Measurements from ENCODE around the gene ACADS.

DNA sequence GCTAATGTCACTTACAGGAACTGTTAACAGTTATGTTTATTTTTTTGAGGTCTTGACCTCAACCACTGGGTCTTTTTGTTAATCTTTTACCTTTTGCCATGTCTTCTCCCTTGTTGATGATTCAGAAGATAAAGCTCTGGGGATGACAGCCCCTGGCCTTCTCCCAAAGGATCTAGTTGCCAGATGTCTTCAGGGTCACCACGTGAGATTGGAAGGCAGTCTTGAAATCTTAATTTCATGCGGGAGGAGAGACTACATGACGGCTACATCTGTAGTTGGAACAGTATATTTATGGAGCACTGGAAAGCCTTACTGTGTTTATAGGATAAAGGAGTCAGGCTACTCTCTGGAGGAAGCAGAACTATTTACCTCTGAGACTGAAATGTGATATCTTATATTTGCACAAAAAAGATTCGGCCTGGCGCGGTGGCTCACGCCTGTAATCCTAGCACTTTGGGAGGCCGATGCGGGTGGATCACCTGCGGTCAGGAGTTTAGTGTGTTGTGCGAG, 33.0 kb upstream of the ACADS start:
- TF ChIP-seq, protein P1, sequence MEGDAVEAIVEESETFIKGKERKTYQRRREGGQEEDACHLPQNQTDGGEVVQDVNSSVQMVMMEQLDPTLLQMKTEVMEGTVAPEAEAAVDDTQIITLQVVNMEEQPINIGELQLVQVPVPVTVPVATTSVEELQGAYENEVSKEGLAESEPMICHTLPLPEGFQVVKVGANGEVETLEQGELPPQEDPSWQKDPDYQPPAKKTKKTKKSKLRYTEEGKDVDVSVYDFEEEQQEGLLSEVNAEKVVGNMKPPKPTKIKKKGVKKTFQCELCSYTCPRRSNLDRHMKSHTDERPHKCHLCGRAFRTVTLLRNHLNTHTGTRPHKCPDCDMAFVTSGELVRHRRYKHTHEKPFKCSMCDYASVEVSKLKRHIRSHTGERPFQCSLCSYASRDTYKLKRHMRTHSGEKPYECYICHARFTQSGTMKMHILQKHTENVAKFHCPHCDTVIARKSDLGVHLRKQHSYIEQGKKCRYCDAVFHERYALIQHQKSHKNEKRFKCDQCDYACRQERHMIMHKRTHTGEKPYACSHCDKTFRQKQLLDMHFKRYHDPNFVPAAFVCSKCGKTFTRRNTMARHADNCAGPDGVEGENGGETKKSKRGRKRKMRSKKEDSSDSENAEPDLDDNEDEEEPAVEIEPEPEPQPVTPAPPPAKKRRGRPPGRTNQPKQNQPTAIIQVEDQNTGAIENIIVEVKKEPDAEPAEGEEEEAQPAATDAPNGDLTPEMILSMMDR (IDR thresholded peaks at IDR 0.05; ENCODE audit: low read depth, low read length) = no peak
- TF ChIP-seq EZH2phosphoT487 (IDR thresholded peaks at IDR 0.05; ENCODE audit: low read depth) = no peak
